HEK293T (cell line): ENCODE measurements around the gene ELP4.

ENCODE experiments used
- ARNT ChIP-seq: fragments of 450-650 bp; IDR thresholded peaks from 2 replicates; pipeline ENCODE4 v1.6.1; 2017; ENCODE audit warnings: mild to moderate bottlenecking
- BHLHE40 ChIP-seq: fragments of 450-650 bp; IDR thresholded peaks from 2 replicates; pipeline ENCODE4 v1.6.1; 2016; ENCODE audit warnings: mild to moderate bottlenecking, moderate library complexity, borderline replicate concordance
- ELF4 ChIP-seq: fragments of 450-650 bp; IDR thresholded peaks from 2 replicates; pipeline ENCODE4 v1.6.1; 2017; ENCODE audit warnings: antibody characterized with exemption
- HDGF ChIP-seq: fragments of 450-650 bp; IDR thresholded peaks from 2 replicates; pipeline ENCODE4 v1.6.1; 2017; ENCODE audit warnings: antibody characterized with exemption, borderline replicate concordance
- L3MBTL2 ChIP-seq: fragments of 450-650 bp; conservative IDR thresholded peaks from 2 replicates; pipeline ENCODE4 v1.6.1; 2016; ENCODE audit warnings: mild to moderate bottlenecking
- NFRKB ChIP-seq: fragments of 450-650 bp; IDR thresholded peaks from 2 replicates; pipeline ENCODE4 v1.6.1; 2016; ENCODE audit warnings: mild to moderate bottlenecking, moderate library complexity
- PKNOX1 ChIP-seq: fragments of 450-650 bp; IDR thresholded peaks from 2 replicates; pipeline ENCODE4 v1.6.1; 2016
- SP1 ChIP-seq: fragments of 450-650 bp; IDR thresholded peaks from 2 replicates; pipeline ENCODE4 v1.6.1; 2017
- SUZ12 ChIP-seq: fragments of 450-650 bp; IDR thresholded peaks from 2 replicates; pipeline ENCODE4 v1.6.1; 2016; ENCODE audit warnings: mild to moderate bottlenecking
- TARDBP ChIP-seq: fragments of 450-650 bp; IDR thresholded peaks from 2 replicates; pipeline ENCODE4 v1.6.1; 2016
- ZNF384 ChIP-seq: fragments of 450-650 bp; IDR thresholded peaks from 2 replicates; pipeline ENCODE4 v1.6.1; 2016

- no peak for TF ChIP-seq SUZ12
- no peak for TF ChIP-seq L3MBTL2
- TF ChIP-seq PKNOX1: no peak
- TF ChIP-seq ARNT: no peak
- no peak for TF ChIP-seq ZNF384
- no peak for TF ChIP-seq BHLHE40
- no peak for TF ChIP-seq ELF4
- TF ChIP-seq TARDBP: no peak
- no peak for TF ChIP-seq HDGF
- no peak for TF ChIP-seq NFRKB
- TF ChIP-seq SP1: no peak
Measured at GRCh38 chr11:31649129-31649966, 139.8 kb downstream of the ELP4 start.
